Measurements from ENCODE around the gene KCNA5.

- TF ChIP-seq GATA2 (IDR thresholded peaks at IDR 0.05; ENCODE audit: low read depth, low read length) = no peak
- no peak for TF ChIP-seq GATA3 (IDR thresholded peaks at IDR 0.05; ENCODE audit: low read depth, low read length)
Observed at GRCh38 chr12:5026342-5026938, 17.2 kb upstream of the KCNA5 start.
